Panc1 (cell line): Measurements from ENCODE around the gene PCDHA6. TPM values are rescaled to one million over a fixed set of nuclear protein-coding genes. Genes with fewer than 3 reads are reported as not detected.

Experiments
- ATAC-seq: fragments of 200-7000 bp; cut with Tn5 transposase; 2 replicates; pipeline ENCODE4 v1.9.1; 2020; ENCODE audit warnings: mild to moderate bottlenecking, moderate library complexity
- Bru-seq: library from RNA; stranded (reverse); fragments of 400-500 nt; gene quantifications from one replicate; lab custom pipeline; 2021; lab: Mats Ljungman, UMichigan
- BruChase-seq, 2 experiments: library from RNA; stranded (reverse); fragments of 400-500 nt; gene quantifications; one replicate each; lab custom pipeline; 2021; lab: Mats Ljungman, UMichigan
- BruUV-seq: library from RNA; stranded (reverse); fragments of 400-500 nt; replicated peaks from 2 replicates; lab custom pipeline; 2021; lab: Mats Ljungman, UMichigan
- CTCF ChIA-PET: fragments of 300-600 bp; sonication (Branson Sonifier 250); formaldehyde crosslinking; loops from one replicate; lab custom pipeline; 2022; ENCODE audit warnings: antibody characterized with exemption; lab: Charles Lee
- POLR2A ChIA-PET: fragments of 300-600 bp; sonication (Branson Sonifier 250); formaldehyde crosslinking; loops from one replicate; lab custom pipeline; 2022; ENCODE audit warnings: antibody characterized with exemption; lab: Charles Lee
- DNase-seq: peaks from one replicate; pipeline ENCODE4 v3.0.0-alpha.2; 2010; ENCODE audit warnings: low read depth, low spot score
- H3K27ac ChIP-seq: 2 replicates; pipeline ENCODE4 v1.5.1; 2011; ENCODE audit warnings: mild to moderate bottlenecking, low read length, inconsistent platforms
- H3K27me3 ChIP-seq: fragments of 200-500 bp; sonication (Bioruptor generic); 2 replicates; pipeline ENCODE4 v1.6.0; 2014; ENCODE audit warnings: low read length, inconsistent platforms; ENCODE audit not compliant: control insufficient read depth, insufficient read depth
- H3K36me3 ChIP-seq: fragments of 200-500 bp; sonication (Bioruptor generic); 2 replicates; pipeline ENCODE4 v1.5.1; 2014; ENCODE audit warnings: inconsistent platforms, mild to moderate bottlenecking, low read length, moderate library complexity; ENCODE audit not compliant: control insufficient read depth, insufficient read depth
- H3K4me1 ChIP-seq: 2 replicates; pipeline ENCODE4 v1.5.1; 2011; ENCODE audit warnings: inconsistent platforms, mild to moderate bottlenecking, low read length, moderate library complexity; ENCODE audit not compliant: control insufficient read depth, insufficient read depth
- H3K4me3 ChIP-seq, 2 experiments: 2 replicates each; pipeline ENCODE4 v1.5.1; 2011 to 2012; ENCODE audit warnings: low read depth in 2 of 2, low read length in 2 of 2, mild to moderate bottlenecking in 2 of 2, inconsistent platforms in 1 of 2, moderate library complexity in 1 of 2
- H3K9me3 ChIP-seq: fragments of 200-500 bp; sonication (Bioruptor generic); 2 replicates; pipeline ENCODE4 v1.5.1; 2014; ENCODE audit warnings: low read depth, mild to moderate bottlenecking, inconsistent platforms, low read length, moderate library complexity; ENCODE audit not compliant: control insufficient read depth, insufficient read depth
- CTCF ChIP-seq: fragments of 450-650 bp; IDR thresholded peaks from 2 replicates; pipeline ENCODE4 v1.5.1; 2017; ENCODE audit warnings: mild to moderate bottlenecking
- POLR2AphosphoS5 ChIP-seq: IDR thresholded peaks from 2 replicates; pipeline ENCODE4 v1.6.1; 2012; ENCODE audit warnings: mild to moderate bottlenecking, low read depth, low read length, moderate library complexity
- REST ChIP-seq, 2 experiments: IDR thresholded peaks; 2 replicates each; pipeline ENCODE4 v1.6.1; 2011 to 2012; ENCODE audit warnings: low read depth in 2 of 2, control low read depth in 1 of 2, low read length in 1 of 2, mild to moderate bottlenecking in 1 of 2, moderate library complexity in 1 of 2; ENCODE audit not compliant: insufficient read depth in 1 of 2
- SIN3A ChIP-seq: IDR thresholded peaks from 2 replicates; pipeline ENCODE4 v1.6.1; 2012; ENCODE audit warnings: low read depth, mild to moderate bottlenecking, low read length, moderate library complexity, borderline replicate concordance; ENCODE audit not compliant: insufficient read depth
- TCF7L2 ChIP-seq: IDR thresholded peaks from 2 replicates; pipeline ENCODE4 v1.6.1; 2011; ENCODE audit warnings: mild to moderate bottlenecking, low read depth, low read length, inconsistent platforms
- in situ Hi-C: cut with HindIII; loops from 2 replicates; pipeline ENCODE4 v1.10.0; 2016; ENCODE audit warnings: low sequenced_read_pairs, low pct_unique_long_range_greater_than_20kb
- intact Hi-C: fragments of 100-400 bp; cut with micrococcal nuclease; formaldehyde crosslinking; loops from one replicate; pipeline ENCODE4 v1.10.0; 2022; ENCODE audit not compliant: unreplicated experiment
- long read RNA-seq: library from polyadenylated mRNA; unstranded; transcript quantifications from one replicate; pipeline ENCODE4 v2.0.0, GENCODE V29; 2021; ENCODE audit not compliant: unreplicated experiment
- polyA plus RNA-seq: library from polyadenylated mRNA; unstranded; fragments of >200 nt; gene quantifications from one replicate; pipeline ENCODE4 v1.2.1, GENCODE V29; 2012; ENCODE audit warnings: missing spikeins; ENCODE audit not compliant: insufficient read length
- total RNA-seq: library from RNA; stranded (reverse); gene quantifications from one replicate; pipeline ENCODE4 v1.2.1, GENCODE V29; 2021; ENCODE audit not compliant: unreplicated experiment

Gene PCDHA6
- total RNA-seq = 0.31 TPM
- not detected for polyA plus RNA-seq
- Bru-seq, nascent RNA = percentile 21 among the genes with signal in this experiment
- percentile 37 among the genes with signal in this experiment for BruChase-seq, experiment 1, labeled RNA remaining after a 2-hour chase
- BruChase-seq, experiment 2, labeled RNA remaining after a 6-hour chase = percentile 33 among the genes with signal in this experiment
- long read RNA-seq = 0 reads

- in situ Hi-C loops (no loop called here), intact Hi-C loops (no loop called here)
- no TSS peak for BruUV-seq
- H3K9me3 ChIP-seq = no peaks in the 10 kb centered on the region
- no peak within 1 kb of the TSS for H3K27ac ChIP-seq
- no peaks in the 10 kb centered on the region for H3K27me3 ChIP-seq
- H3K4me3 ChIP-seq = no peak within 1 kb of the TSS
- TF ChIP-seq TCF7L2 (no peak), POLR2AphosphoS5 (no peak), REST (IDR thresholded peaks at IDR 0.05; ENCODE audit: insufficient read depth in 1 of 2, low read depth in 2 of 2, low read length in 1 of 2) (no peak)
- ChIA-PET POLR2A (no interaction called here), CTCF (interaction anchor here (0.6 kb wide), 1 partner anchor 12 kb away, joined by 5 read pairs; no protein-coding TSS in a partner anchor)
- no peaks in the 10 kb centered on the region for H3K36me3 ChIP-seq
- DNase-seq (no peak), ATAC-seq (no peak)
- H3K4me1 ChIP-seq = no peaks in the 10 kb centered on the region
Observed at GRCh38 chr5:140827704-140828361, at the start of gene PCDHA6. Gene PCDHA6 (plus strand): TSS chr5:140827960. CDS start chr5:140828092, 132 bp downstream.

GRCh38 chr5:140780512-140780911 lies 47.2 kb upstream of the PCDHA6 start:
- Histone ChIP-seq H3K4me1 (no peaks in the 10 kb centered on the region), H3K36me3 (no peaks in the 10 kb centered on the region), H3K4me3 (no peak overlapping the region), H3K27ac (no peak overlapping the region), H3K27me3 (no peaks in the 10 kb centered on the region), H3K9me3 (peaks cover 22% of the 10 kb centered on the region)
- in situ Hi-C loops (no loop called here), intact Hi-C loops (no loop called here)
- BruUV-seq = no TSS peak
- ATAC-seq (no peak), DNase-seq (no peak)
- ChIA-PET CTCF (no interaction called here), POLR2A (no interaction called here)
- TF ChIP-seq CTCF (no peak), POLR2AphosphoS5 (no peak), REST (IDR thresholded peaks at IDR 0.05; ENCODE audit: insufficient read depth in 1 of 2, low read depth in 2 of 2, low read length in 1 of 2) (no peak), SIN3A (no peak), TCF7L2 (no peak)
